Anterior cingulate cortex (tissue), 58 donors: Measurements from ENCODE around the gene NTRK3.

Source experiments
- DNase-seq, 58 donors: peaks; one replicate each; lab custom pipeline; 2025; lab: John Stamatoyannopoulos, UW

The NTRK3 gene

DNA sequence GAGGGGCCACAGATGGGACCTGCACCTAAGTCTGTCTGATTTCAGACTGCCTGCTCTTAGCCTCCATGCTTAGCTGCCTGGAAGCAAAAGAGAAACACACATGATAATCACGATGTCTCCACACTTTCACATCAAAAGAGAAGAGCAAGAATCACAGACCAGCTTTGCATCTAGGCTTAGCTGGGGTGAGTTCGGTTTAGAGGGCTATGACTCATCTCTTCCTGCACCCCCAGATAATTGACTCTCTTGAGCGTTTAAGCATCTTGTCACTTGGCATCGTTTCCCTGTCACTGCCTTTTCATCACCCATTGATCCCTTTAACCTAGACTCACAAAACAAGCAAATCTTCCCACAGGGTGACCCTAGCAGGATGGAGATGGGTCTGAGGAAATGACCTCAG, 124.0 kb downstream of the NTRK3 start:
- no peak for DNase-seq

DNA sequence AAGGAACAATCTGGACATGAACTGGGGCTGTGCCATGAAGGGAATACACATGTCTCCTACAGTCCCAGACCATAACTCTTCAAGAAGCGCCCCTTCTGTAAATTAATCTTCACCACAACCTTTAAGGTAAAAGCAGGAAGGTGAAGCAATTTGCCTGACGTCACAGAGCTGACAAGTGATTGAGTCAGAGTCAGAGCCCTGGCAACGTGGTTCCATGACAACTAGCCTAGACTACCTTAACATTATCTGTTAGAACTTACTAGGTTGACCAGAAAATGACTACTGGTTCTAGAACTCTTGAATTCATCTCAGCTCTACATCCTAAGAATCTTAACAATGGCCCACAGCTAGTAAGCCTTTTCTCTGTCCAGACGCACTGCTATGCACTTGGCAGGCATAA, 124.6 kb downstream of the NTRK3 start:
- DNase-seq, result no peak

DNA sequence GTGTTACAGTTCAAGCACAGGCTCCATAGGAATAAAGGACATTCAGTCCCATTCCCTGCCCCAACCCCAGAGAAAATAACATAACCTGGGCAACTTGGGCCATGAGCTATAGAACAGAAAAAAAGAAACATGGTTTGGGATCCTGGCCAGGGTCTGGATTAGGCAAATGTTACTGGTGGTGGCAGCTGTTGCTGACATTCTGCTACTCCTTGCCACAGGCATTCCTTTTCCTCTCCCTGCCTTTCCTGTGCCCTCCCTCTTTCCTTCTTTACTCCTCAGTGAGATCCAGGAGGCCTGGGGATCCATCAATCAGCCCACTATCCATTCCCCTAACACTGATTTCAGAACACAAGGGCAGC, 129.1 kb downstream of the NTRK3 start:
- no peak for DNase-seq

DNA sequence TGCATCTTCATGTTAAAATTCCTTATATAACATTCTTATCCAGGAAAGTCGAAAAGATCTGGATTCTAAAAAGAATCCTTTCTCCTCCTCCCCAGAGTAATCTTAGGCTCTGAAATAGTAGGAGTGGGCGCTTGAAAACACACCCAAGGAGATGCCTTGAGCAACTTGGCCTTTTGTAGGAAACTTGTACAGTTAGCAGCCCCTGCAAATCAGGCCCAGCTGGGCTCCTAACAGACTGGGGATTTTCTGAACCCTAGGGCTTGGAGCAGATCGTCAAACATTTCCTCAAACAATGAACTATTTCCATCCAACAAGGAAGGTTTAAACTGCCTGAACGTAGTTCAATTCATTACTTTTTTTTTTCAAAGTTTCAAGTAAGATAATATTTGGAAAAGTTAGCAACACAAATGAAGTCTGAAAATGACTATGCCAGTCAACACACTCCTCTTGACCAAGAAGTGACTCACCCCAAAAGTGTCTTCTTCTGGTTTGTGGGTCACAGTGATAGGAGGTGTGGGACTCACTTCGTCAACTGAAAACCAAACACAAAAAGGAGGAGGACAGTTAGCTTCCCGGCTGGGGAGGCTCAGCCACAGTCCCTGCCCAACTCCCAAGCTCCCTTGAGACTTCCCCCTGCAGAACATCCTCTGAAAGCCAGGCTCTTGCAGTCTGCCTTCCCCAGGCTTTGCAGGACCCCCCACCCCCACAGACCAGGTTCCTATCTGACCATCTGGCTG, 129.7 kb downstream of the NTRK3 start:
- no peak for DNase-seq

DNA sequence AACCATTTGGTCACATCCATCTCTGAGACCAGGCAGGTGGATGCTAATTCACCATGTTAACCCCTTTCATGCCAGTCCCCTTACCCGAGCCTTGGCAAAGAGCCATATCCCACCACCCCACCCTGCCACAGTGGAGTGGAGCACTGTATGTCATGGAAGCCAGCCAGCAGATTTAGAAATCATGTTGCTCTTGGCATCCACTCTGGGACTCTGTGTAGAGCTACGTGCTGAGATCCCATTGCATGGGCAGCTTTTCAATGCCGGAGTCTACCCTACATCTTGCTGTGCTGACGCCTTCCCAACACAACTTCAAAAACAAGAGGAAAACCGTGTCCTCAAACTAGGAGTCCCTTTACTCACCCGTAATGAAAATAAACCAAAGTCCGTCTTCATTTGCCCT, 131.0 kb downstream of the NTRK3 start:
- DNase-seq, result no peak

DNA sequence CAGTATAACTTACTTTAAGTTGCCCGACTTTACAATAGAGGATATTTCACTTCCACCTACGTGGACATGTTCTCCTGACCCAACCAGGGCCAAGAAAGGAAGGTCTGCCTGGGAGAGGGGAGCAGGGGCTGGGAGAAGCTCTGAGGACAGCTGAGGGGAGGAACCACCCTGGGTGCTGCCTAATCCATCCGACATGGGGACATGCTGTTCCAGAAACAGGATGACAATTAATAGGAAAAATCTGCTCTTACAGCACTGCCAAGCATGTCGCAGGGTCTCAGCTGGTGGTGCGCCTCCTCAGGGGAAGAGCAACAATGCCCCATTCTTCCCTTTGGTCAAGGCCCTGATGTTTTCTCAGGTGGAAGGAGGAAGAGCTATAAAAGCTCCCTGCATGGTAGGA, 132.3 kb downstream of the NTRK3 start:
- DNase-seq, result no peak

GRCh38 chr15:88121968-88122530, 134.5 kb downstream of the NTRK3 start:
- no peak for DNase-seq

- no peak for DNase-seq
Observed at GRCh38 chr15:88120026-88120425, 136.5 kb downstream of the NTRK3 start.

- peak in 2 of 58 donors; percentile 33 to 53 for DNase-seq
Observed at GRCh38 chr15:88118741-88119140, 137.8 kb downstream of the NTRK3 start.

DNA sequence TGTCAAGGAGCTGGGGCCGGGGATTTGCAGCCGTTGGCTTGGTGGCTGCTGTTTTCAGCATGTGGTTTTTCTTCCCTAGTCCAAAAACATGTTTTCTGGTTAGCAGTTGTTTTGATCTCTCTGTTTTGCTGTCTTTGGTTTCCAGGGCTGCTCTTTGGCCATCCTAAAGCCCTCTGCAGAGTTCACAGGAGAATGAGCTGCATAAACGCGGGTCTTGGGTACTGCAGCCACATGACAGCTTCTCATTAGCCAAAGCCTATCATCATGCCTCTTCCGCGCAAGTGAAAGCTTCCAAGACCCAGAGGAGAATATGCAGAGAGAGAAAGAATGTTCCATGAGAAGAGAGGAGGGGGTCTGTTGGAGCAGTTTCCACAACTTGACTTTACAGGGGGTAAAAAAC, 138.5 kb downstream of the NTRK3 start:
- DNase-seq, result peak in 11 of 58 donors; percentile 7 to 45 (median 17)

- peak in 17 of 58 donors; percentile 6 to 83 (median 24) for DNase-seq
Observed at GRCh38 chr15:88115486-88116152, 140.9 kb downstream of the NTRK3 start.

DNA sequence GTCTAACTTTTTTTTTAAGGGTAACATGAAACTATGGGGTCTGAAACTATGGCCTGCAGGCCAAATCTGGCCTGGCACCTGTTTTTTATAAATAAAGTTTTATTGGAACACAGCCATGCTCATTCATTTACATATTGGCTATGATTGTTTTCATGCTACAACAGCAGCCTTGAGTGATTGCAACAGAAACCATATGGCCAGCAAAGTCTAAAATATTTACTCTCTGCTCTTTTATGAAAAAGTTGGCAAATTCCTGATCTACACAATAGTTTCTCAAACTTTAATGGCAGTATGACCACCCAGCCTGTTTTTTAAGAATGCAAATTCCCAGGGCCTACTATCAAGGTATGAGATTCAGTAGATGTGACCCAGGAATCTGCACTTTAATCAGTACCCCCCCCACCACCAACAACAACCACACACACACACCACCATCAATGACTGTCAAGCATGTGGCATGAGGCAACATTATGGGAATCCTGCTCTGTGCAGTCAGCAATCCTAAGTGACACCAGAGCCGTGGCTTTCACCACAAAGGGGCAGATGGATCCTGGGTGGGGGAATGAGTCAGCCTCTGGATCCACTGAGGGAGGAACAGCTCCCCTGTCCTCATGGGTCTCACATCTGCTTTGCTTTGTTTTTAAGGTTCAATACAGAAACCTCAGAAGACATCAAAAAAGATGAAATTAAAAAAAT, 142.8 kb downstream of the NTRK3 start:
- DNase-seq, result no peak

GRCh38 chr15:88108991-88109390, 147.5 kb downstream of the NTRK3 start:
- DNase-seq, result no peak

DNA sequence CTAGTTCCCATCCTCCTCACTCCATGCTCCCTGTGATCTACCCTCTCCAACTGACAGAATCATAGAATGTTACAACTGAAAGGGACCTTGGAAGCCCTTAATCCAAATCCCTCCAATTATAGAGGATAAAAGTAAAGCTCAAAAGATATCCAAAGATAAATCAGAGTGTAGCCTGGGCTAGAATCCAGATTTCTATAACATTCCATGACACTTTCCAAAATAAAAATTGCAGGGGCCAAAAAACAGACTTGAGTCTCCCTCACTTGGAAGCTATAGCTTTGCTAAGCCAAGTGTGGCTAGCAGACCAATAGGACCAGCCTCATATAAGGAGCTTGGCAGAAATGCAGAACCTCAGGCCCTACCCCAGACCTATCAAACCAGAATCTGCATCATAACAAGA, 148.1 kb downstream of the NTRK3 start:
- DNase-seq, result no peak

DNA sequence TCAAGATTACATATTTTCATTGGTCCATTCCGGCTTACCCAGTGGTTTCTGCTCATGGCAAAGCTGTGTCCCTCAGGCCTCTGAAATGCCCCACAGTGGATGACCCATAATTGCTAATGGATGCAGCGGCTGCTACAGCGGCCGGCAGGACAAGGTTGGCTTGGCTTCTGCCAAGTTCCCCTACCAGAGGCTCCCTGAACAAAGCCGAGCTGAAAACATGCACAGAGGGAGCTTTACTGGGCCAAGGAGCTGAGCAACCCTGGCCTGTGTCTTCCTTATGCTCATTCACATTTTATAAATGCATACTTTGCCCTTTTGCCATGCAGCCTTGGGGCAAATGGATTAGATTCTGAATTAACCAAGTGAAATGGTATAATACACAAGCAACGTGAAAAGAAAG, 150.5 kb downstream of the NTRK3 start:
- peak in 31 of 58 donors; percentile 7 to 75 (median 25) for DNase-seq

DNA sequence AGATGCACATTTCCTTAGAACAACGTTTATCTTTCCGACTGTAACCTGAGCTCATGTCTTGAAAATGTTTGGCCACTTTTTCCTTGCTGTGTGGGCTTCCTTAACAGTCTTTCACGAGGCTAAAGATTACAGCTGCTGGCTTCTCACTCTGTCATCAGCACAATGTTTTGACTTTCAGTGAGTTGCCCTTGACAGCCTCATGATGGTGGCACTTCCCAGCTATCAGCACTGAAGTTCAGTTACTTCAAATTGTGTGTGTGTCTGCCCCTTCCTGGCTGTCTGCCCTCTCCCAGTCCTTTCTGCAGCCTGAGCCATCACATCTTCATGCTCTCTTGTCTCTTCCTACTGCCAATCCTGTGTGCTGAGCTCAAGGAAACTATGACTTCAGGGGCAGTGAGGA, 152.2 kb downstream of the NTRK3 start:
- DNase-seq, result no peak

DNA sequence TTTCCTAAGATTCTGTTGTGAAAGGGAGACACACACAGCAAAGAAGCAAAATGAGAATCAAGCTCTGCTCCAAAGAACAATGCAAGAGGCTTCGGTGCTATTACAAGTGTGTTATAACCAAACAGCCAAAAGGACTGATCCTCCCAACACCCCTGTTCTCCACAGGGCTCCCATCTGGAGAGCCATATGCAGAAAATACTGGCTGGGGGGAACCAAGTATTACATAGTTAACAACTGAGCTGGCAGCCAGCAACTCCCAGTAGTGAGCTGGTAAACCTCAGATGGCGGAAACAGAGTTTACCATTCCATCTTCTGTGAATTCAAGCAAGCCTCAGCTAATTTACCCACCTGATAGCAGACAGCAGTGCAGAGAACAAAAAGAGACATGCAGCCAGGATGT, 156.4 kb downstream of the NTRK3 start:
- no peak for DNase-seq

DNA sequence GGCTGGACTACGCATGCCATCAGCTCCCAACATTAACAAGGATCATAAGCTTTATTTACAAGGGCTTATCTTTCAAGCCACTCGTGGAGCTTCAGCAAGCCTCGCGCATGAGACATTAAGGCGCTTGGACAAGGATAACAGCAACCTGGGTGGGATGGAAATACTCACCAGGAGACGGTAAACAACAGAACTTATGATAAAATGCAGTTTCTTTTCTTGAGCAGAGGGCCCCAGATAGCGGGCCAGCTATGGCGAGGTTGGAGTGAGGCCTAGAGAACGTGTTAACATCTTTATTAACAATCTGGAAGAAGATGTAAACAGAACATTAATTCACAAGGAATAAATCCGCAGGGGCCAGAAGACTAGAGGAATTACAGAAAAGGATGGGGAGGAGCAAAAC, 158.2 kb downstream of the NTRK3 start:
- DNase-seq, result no peak

DNA sequence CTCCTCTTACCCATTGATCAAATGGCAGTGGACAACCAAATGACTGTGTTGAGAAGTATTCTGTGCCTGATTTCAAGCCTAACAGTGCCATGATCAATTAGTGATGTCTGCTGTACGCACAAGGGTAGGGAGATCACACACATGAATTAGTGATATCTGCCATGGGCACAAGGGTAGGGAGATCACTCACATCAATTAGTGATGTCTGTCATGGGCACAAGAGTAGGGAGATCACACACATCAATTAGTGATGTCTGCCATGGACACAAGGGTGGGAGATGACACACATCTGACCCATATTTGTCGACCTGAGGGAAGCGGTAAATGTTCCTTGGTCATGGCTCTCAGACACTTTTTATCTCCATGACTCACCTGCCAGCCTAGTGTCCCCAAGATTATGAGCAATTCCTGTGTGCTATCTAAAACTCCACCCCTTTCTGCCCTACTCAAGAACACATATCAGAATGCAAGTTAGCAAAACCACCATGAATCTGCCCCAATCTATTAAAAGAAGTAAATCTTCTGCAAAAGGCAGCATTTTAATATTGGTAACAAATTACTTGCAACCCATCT, 165.0 kb downstream of the NTRK3 start:
- no peak for DNase-seq

DNA sequence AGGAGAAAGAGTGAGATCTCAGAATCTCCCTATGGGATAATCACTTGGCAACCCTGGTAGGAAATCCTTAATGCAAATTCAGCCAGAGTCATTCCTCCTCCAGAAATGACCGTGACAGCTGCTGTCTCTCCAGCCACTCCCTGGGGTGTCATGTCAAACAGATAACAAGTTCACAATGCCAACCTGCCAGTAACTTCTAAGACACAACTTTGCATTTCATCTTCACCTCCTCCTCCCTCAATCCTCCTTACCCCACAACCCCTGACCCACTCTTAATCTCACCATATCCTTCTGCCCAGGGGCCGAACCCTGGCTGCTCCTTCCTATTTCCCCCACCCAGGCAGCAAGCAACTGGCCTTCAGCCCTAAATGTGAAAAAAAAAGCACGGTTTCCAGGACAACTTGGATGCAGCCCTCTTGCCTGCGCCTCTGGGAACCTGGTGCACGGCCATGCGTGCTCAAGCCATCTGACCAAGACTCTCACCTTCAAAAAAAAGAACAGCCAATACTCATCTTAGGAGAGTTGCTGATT, 166.0 kb downstream of the NTRK3 start:
- peak in 22 of 58 donors; percentile 4 to 54 (median 22) for DNase-seq

DNA sequence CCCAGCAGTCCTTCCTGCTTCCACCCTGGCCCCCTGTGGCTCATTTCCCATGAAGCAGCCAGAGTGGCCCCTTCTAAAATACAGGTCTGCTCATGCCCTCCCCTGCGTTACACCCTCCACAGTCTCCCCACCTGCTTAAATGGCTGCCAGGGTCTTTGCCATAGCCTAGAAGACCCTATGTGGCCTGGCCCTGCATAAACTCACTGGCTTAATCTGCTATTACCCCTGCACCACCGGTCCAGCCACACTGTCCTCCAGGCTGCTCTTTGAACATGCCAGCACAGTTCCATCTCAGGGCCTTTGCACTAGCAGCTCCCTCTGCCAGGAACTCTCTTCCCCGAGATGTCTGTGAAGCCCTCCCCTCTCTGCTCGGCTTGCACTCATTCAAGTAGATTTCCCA, 166.8 kb downstream of the NTRK3 start:
- DNase-seq, result no peak
